CD4-positive, CD25-positive, alpha-beta regulatory T cell (primary cell): ENCODE data around the gene OR6K2. TPM values are rescaled to one million over a fixed set of nuclear protein-coding genes. Genes with fewer than 3 reads are reported as not detected.

Source experiments
- ATAC-seq, 2 donors: fragments of 150-1000 bp; cut with Tn5 transposase; one replicate each; pipeline ENCODE4 v1.10.0; 2021; ENCODE audit warnings: low read depth in 2 of 2, moderate number of reproducible peaks in 2 of 2, moderate library complexity in 1 of 2
- DNase-seq, 3 donors: peaks; one replicate each; pipeline versions ENCODE4 v3.0.0 to v3.0.0-alpha.2; 2012 to 2022; ENCODE audit warnings: mixed read lengths in 1 of 3
- H3K27ac ChIP-seq: one replicate; pipeline ENCODE4 v1.7.0; 2013; ENCODE audit warnings: mild to moderate bottlenecking, low read length; ENCODE audit not compliant: insufficient read depth, poor library complexity, severe bottlenecking
- H3K27me3 ChIP-seq: one replicate; pipeline ENCODE4 v1.7.0; 2013; ENCODE audit warnings: low read length; ENCODE audit not compliant: control insufficient read depth, insufficient read depth
- H3K36me3 ChIP-seq: one replicate; pipeline ENCODE4 v1.7.0; 2013; ENCODE audit warnings: mild to moderate bottlenecking, low read length, moderate library complexity; ENCODE audit not compliant: control insufficient read depth, insufficient read depth
- H3K4me1 ChIP-seq: 2 replicates; pipeline ENCODE4 v1.7.0; 2013; ENCODE audit warnings: mild to moderate bottlenecking, low read length; ENCODE audit not compliant: insufficient read depth, control insufficient read depth, poor library complexity, severe bottlenecking
- H3K4me3 ChIP-seq: one replicate; pipeline ENCODE4 v1.7.0; 2013; ENCODE audit warnings: low read depth, mild to moderate bottlenecking, low read length, moderate library complexity
- H3K9me3 ChIP-seq, 2 experiments: 1 replicate in 1 of 2; 2 replicates in 1 of 2; pipeline ENCODE4 v1.7.0; 2013; ENCODE audit warnings: low read length in 2 of 2, mild to moderate bottlenecking in 1 of 2, moderate library complexity in 1 of 2; ENCODE audit not compliant: control insufficient read depth in 2 of 2
- H3K27ac Mint-ChIP-seq, 3 donors: one replicate each; pipeline ENCODE4 v1.8.0; 2020 to 2022; ENCODE audit warnings: mild to moderate bottlenecking in 3 of 3, mixed read lengths in 3 of 3, moderate library complexity in 2 of 3
- H3K27me3 Mint-ChIP-seq: one replicate; pipeline ENCODE4 v1.8.0; 2022; ENCODE audit warnings: mild to moderate bottlenecking, mixed read lengths
- H3K36me3 Mint-ChIP-seq: one replicate; pipeline ENCODE4 v1.8.0; 2020; ENCODE audit warnings: mixed read lengths
- H3K4me1 Mint-ChIP-seq, 4 donors: one replicate each; pipeline ENCODE4 v1.8.0; 2020 to 2022; ENCODE audit warnings: mixed read lengths in 4 of 4, mild to moderate bottlenecking in 1 of 4
- H3K4me3 Mint-ChIP-seq, 4 donors: one replicate each; pipeline ENCODE4 v1.8.0; 2020 to 2022; ENCODE audit warnings: mild to moderate bottlenecking in 4 of 4, mixed read lengths in 4 of 4, moderate library complexity in 3 of 4
- H3K9me3 Mint-ChIP-seq, 7 donors: one replicate each; pipeline ENCODE4 v1.8.0; 2020 to 2022; ENCODE audit warnings: mixed read lengths in 7 of 7, mild to moderate bottlenecking in 3 of 7, moderate library complexity in 2 of 7
- polyA plus RNA-seq, 4 donors: library from polyadenylated mRNA; unstranded; fragments of 300-500 nt; fragmentation: Illumina TruSeq; gene quantifications; one replicate each; pipeline ENCODE4 v1.2.3, GENCODE V29; 2021
- total RNA-seq: library from RNA; stranded (reverse); gene quantifications from one replicate; pipeline ENCODE4 v1.2.3, GENCODE V29; 2022

Gene OR6K2
- total and polyA plus RNA-seq, 5 donors from 2014 or later: not detected

DNA sequence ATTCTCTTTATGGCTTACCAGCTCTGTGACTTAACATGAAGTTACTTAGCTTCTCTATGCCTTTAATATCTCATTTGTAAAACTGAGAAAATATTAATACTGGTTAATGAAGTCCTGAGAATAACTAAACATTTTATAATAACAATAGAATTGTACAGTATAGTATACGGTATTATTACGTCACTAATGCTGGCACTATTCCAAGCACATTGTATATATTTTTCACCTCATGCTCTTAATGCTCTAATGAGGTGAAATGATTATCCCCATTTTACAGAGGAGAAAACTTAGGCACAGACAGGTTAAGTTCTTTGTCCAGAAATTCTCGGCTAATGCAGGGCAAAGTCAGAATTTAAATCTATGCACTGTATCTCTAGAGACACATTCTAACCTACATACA, 19.2 kb upstream of the OR6K2 start:
- H3K27me3 Mint-ChIP-seq: peaks cover 23% of the 10 kb centered on the region

DNA sequence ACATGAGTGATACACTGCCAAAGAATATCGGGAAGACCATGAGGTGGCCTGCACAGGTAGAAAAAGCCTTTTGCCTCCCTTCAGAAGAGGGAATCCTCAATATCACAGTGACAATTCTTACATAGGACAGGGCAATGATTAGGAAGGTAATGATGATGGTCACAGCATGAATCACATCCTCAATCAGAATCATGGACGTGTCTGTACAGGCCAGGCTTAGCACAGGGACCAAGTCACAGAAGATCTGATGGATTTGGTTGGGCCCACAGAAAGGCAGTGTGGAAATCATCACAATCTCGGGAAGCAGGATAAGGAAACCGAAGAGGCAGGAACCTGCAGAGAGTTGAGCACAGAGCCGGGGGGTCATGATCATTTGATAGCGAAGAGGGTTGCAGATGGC, 16.9 kb upstream of the OR6K2 start:
- Histone ChIP-seq H3K4me1 (no peaks in the 10 kb centered on the region), H3K4me3 (no peak overlapping the region), H3K27me3 (peaks cover 17% of the 10 kb centered on the region), H3K27ac (no peak overlapping the region), H3K36me3 (no peaks in the 10 kb centered on the region), H3K9me3 (no peaks in the 10 kb centered on the region)
- no peak overlapping the region for H3K27ac Mint-ChIP-seq
- H3K27me3 Mint-ChIP-seq: peaks cover 23% of the 10 kb centered on the region
- H3K4me1 Mint-ChIP-seq: no peaks in the 10 kb centered on the region
- no peak for ATAC-seq
- DNase-seq: no peak
- no peak overlapping the region for H3K4me3 Mint-ChIP-seq
- H3K36me3 Mint-ChIP-seq: no peaks in the 10 kb centered on the region
- H3K9me3 Mint-ChIP-seq: peaks cover 0 to 1% (median 0%) of the 10 kb centered on the region in 7 donors

More for the DNA sequence above, 19.2 kb upstream of the OR6K2 start:
- Histone ChIP-seq H3K4me1 (no peaks in the 10 kb centered on the region), H3K4me3 (no peak overlapping the region), H3K36me3 (no peaks in the 10 kb centered on the region), H3K27ac (no peak overlapping the region), H3K9me3 (no peaks in the 10 kb centered on the region), H3K27me3 (peaks cover 14% of the 10 kb centered on the region)
- ATAC-seq: no peak
- Mint-ChIP-seq H3K27ac (no peak overlapping the region), H3K36me3 (no peaks in the 10 kb centered on the region), H3K9me3 (peaks cover 0 to 2% (median 0%) of the 10 kb centered on the region in 7 donors), H3K4me1 (no peaks in the 10 kb centered on the region), H3K4me3 (no peak overlapping the region)
- DNase-seq: no peak

DNA sequence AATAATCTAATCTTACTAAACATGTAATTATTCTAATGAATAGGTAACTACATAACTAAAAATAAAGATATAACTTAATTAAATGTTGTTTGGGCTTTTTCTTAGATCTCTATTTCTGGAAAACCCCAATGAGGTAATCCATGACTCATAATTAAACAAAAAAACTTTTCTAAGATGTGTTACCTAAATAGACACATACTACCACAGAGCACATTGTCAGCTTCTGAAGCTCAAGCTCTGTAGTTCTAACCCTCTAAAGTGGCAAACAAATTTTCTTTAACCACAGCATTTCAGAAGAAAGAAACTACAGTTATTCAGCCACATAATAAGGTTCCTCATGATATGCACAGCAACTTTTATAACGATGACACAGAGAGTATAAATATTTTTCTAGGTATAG, 15.9 kb upstream of the OR6K2 start:
- Mint-ChIP-seq H3K4me1 (no peaks in the 10 kb centered on the region), H3K27me3 (peaks cover 23% of the 10 kb centered on the region), H3K27ac (no peak overlapping the region), H3K36me3 (no peaks in the 10 kb centered on the region), H3K9me3 (peaks cover 0 to 1% (median 0%) of the 10 kb centered on the region in 7 donors), H3K4me3 (no peak overlapping the region)
- Histone ChIP-seq H3K9me3 (no peaks in the 10 kb centered on the region), H3K36me3 (no peaks in the 10 kb centered on the region), H3K27me3 (peaks cover 23% of the 10 kb centered on the region), H3K4me3 (no peak overlapping the region), H3K4me1 (no peaks in the 10 kb centered on the region), H3K27ac (no peak overlapping the region)
- ATAC-seq: no peak
- DNase-seq: no peak

DNA sequence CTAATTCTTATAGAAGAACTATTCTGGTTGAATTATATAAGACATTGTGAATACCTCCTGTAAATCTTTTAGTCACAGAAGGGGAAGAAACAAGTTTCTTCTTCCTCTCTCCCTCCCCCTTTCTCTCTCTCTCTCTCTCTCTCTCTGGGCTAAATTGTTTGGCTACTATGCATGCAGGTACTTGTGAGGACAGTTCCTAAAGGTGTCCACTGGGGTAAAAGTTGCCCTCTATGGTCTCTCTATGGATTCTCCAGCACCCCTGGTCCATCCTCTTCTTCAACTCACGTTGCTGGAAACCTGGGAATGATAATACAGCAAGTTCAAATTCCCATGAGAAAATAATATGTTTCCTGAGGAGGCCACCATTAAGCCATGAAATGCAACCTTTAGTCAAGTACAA, 14.3 kb upstream of the OR6K2 start:
- Histone ChIP-seq H3K36me3 (no peaks in the 10 kb centered on the region), H3K4me3 (no peak overlapping the region), H3K4me1 (no peaks in the 10 kb centered on the region), H3K27ac (no peak overlapping the region), H3K9me3 (no peaks in the 10 kb centered on the region), H3K27me3 (peaks cover 25% of the 10 kb centered on the region)
- no peak overlapping the region for H3K4me3 Mint-ChIP-seq
- no peak for ATAC-seq
- H3K36me3 Mint-ChIP-seq: no peaks in the 10 kb centered on the region
- H3K27me3 Mint-ChIP-seq: peaks cover 27% of the 10 kb centered on the region
- peaks cover 0 to 1% (median 0%) of the 10 kb centered on the region in 7 donors for H3K9me3 Mint-ChIP-seq
- no peak overlapping the region for H3K27ac Mint-ChIP-seq
- DNase-seq: no peak
- no peaks in the 10 kb centered on the region for H3K4me1 Mint-ChIP-seq

GRCh38 chr1:158711098-158711497, 10.6 kb upstream of the OR6K2 start:
- no peak overlapping the region for H3K27ac Mint-ChIP-seq
- no peaks in the 10 kb centered on the region for H3K9me3 Mint-ChIP-seq
- Histone ChIP-seq H3K27me3 (peaks cover 19% of the 10 kb centered on the region), H3K36me3 (no peaks in the 10 kb centered on the region), H3K4me1 (no peaks in the 10 kb centered on the region), H3K27ac (no peak overlapping the region), H3K9me3 (no peaks in the 10 kb centered on the region), H3K4me3 (no peak overlapping the region)
- no peak for DNase-seq
- H3K4me1 Mint-ChIP-seq: no peaks in the 10 kb centered on the region
- H3K27me3 Mint-ChIP-seq: peaks cover 38% of the 10 kb centered on the region
- no peaks in the 10 kb centered on the region for H3K36me3 Mint-ChIP-seq
- no peak for ATAC-seq
- H3K4me3 Mint-ChIP-seq: no peak overlapping the region

GRCh38 chr1:158706096-158706495, 5.6 kb upstream of the OR6K2 start:
- Mint-ChIP-seq H3K36me3 (no peaks in the 10 kb centered on the region), H3K9me3 (no peaks in the 10 kb centered on the region), H3K27ac (no peak overlapping the region), H3K27me3 (peaks cover 20% of the 10 kb centered on the region), H3K4me3 (no peak overlapping the region), H3K4me1 (no peaks in the 10 kb centered on the region)
- DNase-seq (no peak), ATAC-seq (no peak)
- H3K9me3 ChIP-seq: no peaks in the 10 kb centered on the region
- peaks cover 4% of the 10 kb centered on the region for H3K27me3 ChIP-seq
- no peaks in the 10 kb centered on the region for H3K4me1 ChIP-seq
- H3K4me3 ChIP-seq: no peak overlapping the region
- H3K36me3 ChIP-seq: no peaks in the 10 kb centered on the region
- no peak overlapping the region for H3K27ac ChIP-seq

DNA sequence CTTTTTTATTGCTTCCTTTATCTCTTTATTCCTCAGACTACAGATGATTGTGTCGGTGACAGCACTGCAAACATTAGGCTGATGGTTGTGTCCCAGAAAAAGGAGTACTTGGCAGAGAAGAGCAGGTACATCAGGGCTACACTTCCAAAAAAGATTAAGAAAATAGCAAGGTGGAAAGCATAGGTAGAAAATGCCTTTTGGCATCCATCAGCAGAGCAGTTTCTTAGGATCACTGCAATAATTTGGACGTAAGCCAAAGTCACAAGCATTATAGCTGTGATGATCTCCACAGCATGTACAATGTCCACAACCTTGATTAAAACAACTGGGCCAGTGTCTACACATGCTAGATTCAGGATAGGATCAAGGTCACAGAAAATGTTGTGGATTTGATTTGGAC, 5.9 kb downstream of the OR6K2 start:
- DNase-seq (no peak), ATAC-seq (no peak)
- Histone ChIP-seq H3K9me3 (no peaks in the 10 kb centered on the region), H3K27ac (no peak overlapping the region), H3K27me3 (peaks cover 13% of the 10 kb centered on the region), H3K36me3 (no peaks in the 10 kb centered on the region), H3K4me1 (no peaks in the 10 kb centered on the region), H3K4me3 (no peak overlapping the region)
- no peaks in the 10 kb centered on the region for H3K4me1 Mint-ChIP-seq
- no peak overlapping the region for H3K27ac Mint-ChIP-seq
- H3K36me3 Mint-ChIP-seq: no peaks in the 10 kb centered on the region
- no peak overlapping the region for H3K4me3 Mint-ChIP-seq
- H3K27me3 Mint-ChIP-seq: peaks cover 5% of the 10 kb centered on the region
- no peaks in the 10 kb centered on the region for H3K9me3 Mint-ChIP-seq

DNA sequence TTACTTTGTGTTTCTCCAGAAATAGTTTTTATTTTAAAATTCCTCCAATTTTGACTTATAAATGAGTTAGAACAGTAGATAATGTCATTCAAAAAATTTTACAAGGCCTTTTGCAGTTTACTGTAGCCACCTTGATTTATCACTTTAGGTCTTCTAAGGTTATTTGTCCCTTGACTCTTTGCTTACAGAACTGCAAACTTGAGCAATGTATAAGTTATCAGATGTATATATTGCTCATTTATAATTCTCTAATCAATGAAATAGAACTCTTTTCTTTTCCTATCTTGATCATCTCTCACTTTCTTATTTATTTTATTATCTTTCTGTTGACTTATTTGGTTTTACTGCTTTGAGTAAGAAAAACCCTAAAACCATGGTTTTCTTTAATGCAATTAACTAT, 8.1 kb downstream of the OR6K2 start:
- Histone ChIP-seq H3K27me3 (peaks cover 9% of the 10 kb centered on the region), H3K4me3 (no peak overlapping the region), H3K4me1 (no peaks in the 10 kb centered on the region), H3K36me3 (no peaks in the 10 kb centered on the region), H3K27ac (no peak overlapping the region), H3K9me3 (no peaks in the 10 kb centered on the region)
- Mint-ChIP-seq H3K36me3 (no peaks in the 10 kb centered on the region), H3K9me3 (peaks cover 0 to under 1% (median 0%) of the 10 kb centered on the region in 7 donors), H3K27me3 (peaks cover 5% of the 10 kb centered on the region), H3K27ac (no peak overlapping the region), H3K4me1 (no peaks in the 10 kb centered on the region), H3K4me3 (no peak overlapping the region)
- ATAC-seq (no peak), DNase-seq (no peak)
